Measurements from ENCODE around the gene BMP5.
"Not testable (repeated sequence)": the region's sequence is repeated elsewhere in the genome, so short reads cannot be mapped to it uniquely, and the experiment has no call there.

Gene BMP5

GRCh38 chr6:55875400-55875799 lies at the start of gene BMP5:
Gene BMP5, minus strand, starts transcription at chr6:55875590. Its CDS starts 725 bp downstream, at chr6:55874865.
- no peak for DNase-seq

GRCh38 chr6:55922406-55922805 lies 47.0 kb upstream of the BMP5 start:
- no peak for DNase-seq

- no peak for DNase-seq
Observed at GRCh38 chr6:55919716-55920308, 44.4 kb upstream of the BMP5 start.

GRCh38 chr6:55918639-55919038 lies 43.2 kb upstream of the BMP5 start:
- no peak for DNase-seq

GRCh38 chr6:55917751-55918415 lies 42.5 kb upstream of the BMP5 start:
- DNase-seq = no peak

- DNase-seq = peak; percentile 69
Observed at GRCh38 chr6:55916188-55916587, 40.8 kb upstream of the BMP5 start.

GRCh38 chr6:55913228-55914195 lies 38.1 kb upstream of the BMP5 start:
- DNase-seq = peak; percentile 45

GRCh38 chr6:55910466-55910865 lies 35.1 kb upstream of the BMP5 start:
- not testable (repeated sequence) for DNase-seq

GRCh38 chr6:55909911-55910310 lies 34.5 kb upstream of the BMP5 start:
- DNase-seq = not testable (repeated sequence)

GRCh38 chr6:55902796-55903195 lies 27.4 kb upstream of the BMP5 start:
- DNase-seq = no peak

GRCh38 chr6:55901765-55902270 lies 26.4 kb upstream of the BMP5 start:
- peak; percentile 44 for DNase-seq

- no peak for DNase-seq
Observed at GRCh38 chr6:55898342-55898741, 23.0 kb upstream of the BMP5 start.

- DNase-seq = no peak
Observed at GRCh38 chr6:55897346-55897745, 22.0 kb upstream of the BMP5 start.

GRCh38 chr6:55895972-55896730 lies 20.8 kb upstream of the BMP5 start:
- no peak for DNase-seq

GRCh38 chr6:55892749-55893357 lies 17.5 kb upstream of the BMP5 start:
- DNase-seq = no peak

GRCh38 chr6:55888917-55889316 lies 13.5 kb upstream of the BMP5 start:
- no peak for DNase-seq

GRCh38 chr6:55886185-55886836 lies 10.9 kb upstream of the BMP5 start:
- peak; percentile 60 for DNase-seq

- no peak for DNase-seq
Observed at GRCh38 chr6:55882718-55883569, 7.6 kb upstream of the BMP5 start.

GRCh38 chr6:55877283-55877682 lies 1.9 kb upstream of the BMP5 start:
- DNase-seq = no peak

GRCh38 chr6:55874316-55874715 lies 1.1 kb downstream of the BMP5 start:
- no peak for DNase-seq

GRCh38 chr6:55872866-55873265 lies 2.5 kb downstream of the BMP5 start:
- DNase-seq = no peak

Measured in OCI-M1 (cell line).